Epithelial cell of esophagus (primary cell): ENCODE measurements around the gene EPM2A.

ENCODE experiments used
- DNase-seq: peaks from one replicate; pipeline ENCODE4 v3.0.0; 2010; ENCODE audit warnings: low read depth
- H3K4me3 ChIP-seq: 2 replicates; pipeline ENCODE4 v1.5.1; 2011; ENCODE audit warnings: mild to moderate bottlenecking, low read length, control low read depth
- CTCF ChIP-seq: IDR thresholded peaks from 2 replicates; pipeline ENCODE4 v1.5.1; 2011; ENCODE audit warnings: low read depth, mild to moderate bottlenecking, low read length, control low read depth, inconsistent platforms; ENCODE audit not compliant: insufficient read depth; ENCODE audit errors: missing control alignments

The EPM2A gene

DNA sequence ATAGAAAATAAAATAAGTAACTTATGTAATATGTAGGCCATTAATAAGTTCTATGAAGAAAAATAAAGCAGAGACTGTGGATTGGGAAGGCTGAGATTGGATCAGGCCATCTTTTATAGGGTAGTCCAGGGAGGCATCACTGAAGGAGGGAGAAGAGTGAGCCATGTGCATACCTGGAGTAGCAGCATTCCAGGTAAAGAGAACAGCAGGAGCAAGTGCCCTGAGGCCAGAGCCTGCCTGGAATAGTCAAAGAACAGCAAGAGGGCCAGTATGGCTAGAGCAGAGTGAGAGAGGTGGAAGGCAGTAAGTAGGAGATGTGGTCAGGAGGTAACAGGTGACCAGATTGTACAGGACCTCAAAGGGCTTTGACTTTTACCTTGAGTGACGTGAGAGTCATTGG, 112.1 kb downstream of the EPM2A start:
- TF ChIP-seq CTCF, result no peak
- H3K4me3 ChIP-seq, result no peak overlapping the region
- DNase-seq, result no peak

DNA sequence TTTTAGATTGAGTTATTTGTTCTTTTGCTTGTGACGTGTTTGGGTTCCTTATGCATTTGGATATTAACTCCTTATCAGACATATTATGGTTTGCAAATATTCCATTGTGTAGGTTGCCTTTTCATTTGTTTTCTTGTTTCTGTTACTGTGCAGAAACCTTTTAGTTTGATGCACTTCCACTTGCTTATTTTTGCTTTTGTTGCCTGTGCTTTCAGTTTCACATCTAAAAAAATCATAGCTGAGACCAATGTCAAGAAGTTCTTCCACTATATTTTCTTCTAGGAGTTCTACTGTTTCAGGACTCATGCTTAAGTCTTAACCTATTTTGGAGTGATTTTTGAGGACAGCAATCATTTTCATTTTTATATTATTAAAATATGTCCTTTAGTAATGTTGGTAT, 113.5 kb downstream of the EPM2A start:
- no peak for TF ChIP-seq CTCF
- no peak overlapping the region for H3K4me3 ChIP-seq
- no peak for DNase-seq

DNA sequence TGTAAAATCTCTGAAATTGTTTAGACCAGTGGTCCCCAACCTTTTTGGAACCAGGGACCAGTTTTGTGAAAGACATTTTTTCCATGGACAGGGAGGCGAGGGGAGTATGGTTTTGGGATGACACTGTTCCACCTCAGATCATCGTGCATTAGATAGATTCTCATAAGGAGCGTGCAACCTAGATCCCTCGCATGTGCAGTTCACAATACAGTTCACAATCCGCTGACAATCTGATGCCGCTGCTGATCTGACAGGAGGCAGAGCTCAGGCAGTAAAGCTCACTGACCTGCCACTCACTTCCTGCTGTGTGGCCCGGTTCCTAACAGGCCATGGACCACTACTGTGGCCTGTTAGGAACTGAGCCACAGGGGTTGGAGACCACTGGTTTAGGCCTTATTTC, 115.2 kb downstream of the EPM2A start:
- TF ChIP-seq CTCF, result no peak
- no peak overlapping the region for H3K4me3 ChIP-seq
- no peak for DNase-seq

- TF ChIP-seq CTCF, result no peak
- no peak for DNase-seq
- H3K4me3 ChIP-seq, result no peak overlapping the region
Observed at GRCh38 chr6:145609521-145609920, 125.8 kb downstream of the EPM2A start.

DNA sequence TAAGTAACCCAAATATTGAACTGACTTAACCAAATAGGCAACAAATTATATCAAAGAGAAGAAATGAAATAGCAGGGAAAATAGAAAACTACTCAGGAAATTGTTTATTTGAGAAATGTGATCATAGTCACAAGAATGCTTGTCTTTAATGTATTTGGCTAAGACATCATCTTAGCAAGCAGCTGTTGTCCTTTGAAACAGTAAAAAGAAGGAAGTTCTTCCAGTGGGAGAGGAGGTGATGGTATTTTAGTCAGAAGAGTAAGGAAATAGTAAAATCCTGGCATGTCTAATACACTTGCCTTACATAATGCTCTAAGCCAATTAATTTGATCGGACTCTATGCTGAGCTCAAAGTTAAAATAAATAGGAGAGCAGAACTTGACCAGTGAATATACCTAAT, 126.5 kb downstream of the EPM2A start:
- no peak for TF ChIP-seq CTCF
- DNase-seq, result no peak
- H3K4me3 ChIP-seq, result no peak overlapping the region

GRCh38 chr6:145603991-145604390, 131.3 kb downstream of the EPM2A start:
- H3K4me3 ChIP-seq, result no peak overlapping the region
- DNase-seq, result no peak
- TF ChIP-seq CTCF, result no peak

GRCh38 chr6:145603424-145603833, 131.9 kb downstream of the EPM2A start:
- no peak for DNase-seq
- no peak overlapping the region for H3K4me3 ChIP-seq

More at GRCh38 chr6:145603424-145603833, 131.9 kb downstream of the EPM2A start:
- no peak for TF ChIP-seq CTCF
